ENCODE results near the gene TNFSF15.

DNA sequence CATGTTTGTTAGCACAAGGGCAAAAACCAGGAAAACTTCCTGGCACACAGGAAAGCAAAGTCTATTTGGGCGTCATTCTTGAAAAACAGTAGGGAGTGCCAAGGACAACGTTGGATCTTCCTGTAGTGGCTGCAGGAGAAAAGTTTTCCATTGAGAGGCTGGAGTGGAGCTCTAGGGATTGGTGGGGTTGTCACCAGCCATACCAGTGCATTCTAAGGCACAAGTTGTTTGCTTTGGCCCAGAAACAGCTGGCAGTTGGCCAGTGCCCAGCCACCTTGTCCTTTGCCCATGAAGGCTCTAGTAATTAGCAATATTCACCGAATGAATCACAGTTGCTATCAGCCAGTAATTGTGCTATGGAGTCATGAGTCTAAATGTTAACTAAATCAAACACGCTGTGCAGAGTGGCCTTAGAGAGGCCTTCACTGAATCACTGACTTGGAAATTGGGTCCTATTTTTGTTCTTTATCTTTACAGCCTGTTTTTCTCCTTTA is 26.4 kb downstream of the TNFSF15 start:
- TF ChIP-seq, protein P1, sequence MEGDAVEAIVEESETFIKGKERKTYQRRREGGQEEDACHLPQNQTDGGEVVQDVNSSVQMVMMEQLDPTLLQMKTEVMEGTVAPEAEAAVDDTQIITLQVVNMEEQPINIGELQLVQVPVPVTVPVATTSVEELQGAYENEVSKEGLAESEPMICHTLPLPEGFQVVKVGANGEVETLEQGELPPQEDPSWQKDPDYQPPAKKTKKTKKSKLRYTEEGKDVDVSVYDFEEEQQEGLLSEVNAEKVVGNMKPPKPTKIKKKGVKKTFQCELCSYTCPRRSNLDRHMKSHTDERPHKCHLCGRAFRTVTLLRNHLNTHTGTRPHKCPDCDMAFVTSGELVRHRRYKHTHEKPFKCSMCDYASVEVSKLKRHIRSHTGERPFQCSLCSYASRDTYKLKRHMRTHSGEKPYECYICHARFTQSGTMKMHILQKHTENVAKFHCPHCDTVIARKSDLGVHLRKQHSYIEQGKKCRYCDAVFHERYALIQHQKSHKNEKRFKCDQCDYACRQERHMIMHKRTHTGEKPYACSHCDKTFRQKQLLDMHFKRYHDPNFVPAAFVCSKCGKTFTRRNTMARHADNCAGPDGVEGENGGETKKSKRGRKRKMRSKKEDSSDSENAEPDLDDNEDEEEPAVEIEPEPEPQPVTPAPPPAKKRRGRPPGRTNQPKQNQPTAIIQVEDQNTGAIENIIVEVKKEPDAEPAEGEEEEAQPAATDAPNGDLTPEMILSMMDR (IDR thresholded peaks at IDR 0.05), result no peak
- no peak for TF ChIP-seq EZH2 (IDR thresholded peaks at IDR 0.05; ENCODE audit: borderline replicate concordance, insufficient read depth, low read depth, low read length, poor library complexity, severe bottlenecking)
